Chondrocyte (in vitro differentiated cells): ENCODE measurements around the gene APBB2. TPM values are rescaled to one million over a fixed set of nuclear protein-coding genes. Genes with fewer than 3 reads are reported as not detected.

Experiments
- DNase-seq: peaks from one replicate; pipeline ENCODE4 v3.0.0; 2021; ENCODE audit warnings: mixed read lengths, low spot score
- H3K27ac Mint-ChIP-seq: one replicate; pipeline ENCODE4 v1.8.0; 2021; ENCODE audit warnings: mild to moderate bottlenecking, moderate library complexity, mixed read lengths; ENCODE audit not compliant: unreplicated experiment
- H3K27me3 Mint-ChIP-seq: 2 replicates; pipeline ENCODE4 v1.8.0; 2021; ENCODE audit warnings: low read depth, mixed read lengths
- H3K36me3 Mint-ChIP-seq: 2 replicates; pipeline ENCODE4 v1.8.0; 2021; ENCODE audit warnings: low read depth, mixed read lengths
- H3K4me1 Mint-ChIP-seq: 2 replicates; pipeline ENCODE4 v1.8.0; 2021; ENCODE audit warnings: low read depth, mild to moderate bottlenecking, mixed read lengths
- H3K4me3 Mint-ChIP-seq: one replicate; pipeline ENCODE4 v1.8.0; 2021; ENCODE audit warnings: mild to moderate bottlenecking, moderate library complexity, mixed read lengths; ENCODE audit not compliant: unreplicated experiment
- H3K9me3 Mint-ChIP-seq: 2 replicates; pipeline ENCODE4 v1.8.0; 2021; ENCODE audit warnings: low read depth, mixed read lengths
- CTCF ChIP-seq: fragments of 200-600 bp; sonication (generic); IDR thresholded peaks from 2 replicates; pipeline ENCODE4 v1.5.0; 2021; ENCODE audit warnings: antibody characterized with exemption, mild to moderate bottlenecking, moderate library complexity
- total RNA-seq: library from RNA; stranded (reverse); gene quantifications from 3 replicates; pipeline ENCODE4 v1.2.1, GENCODE V29; 2021

Gene APBB2
- total RNA-seq, 1 donor from 2014 or later, result 119 TPM

GRCh38 chr4:41024556-41025491 is 189.5 kb downstream of the APBB2 start:
- no peak overlapping the region for H3K4me3 Mint-ChIP-seq
- H3K9me3 Mint-ChIP-seq, result peaks cover 32% of the 10 kb centered on the region
- peaks cover 36% of the 10 kb centered on the region for H3K36me3 Mint-ChIP-seq
- DNase-seq, result no peak
- no peaks in the 10 kb centered on the region for H3K27me3 Mint-ChIP-seq
- peaks cover 21% of the 10 kb centered on the region for H3K4me1 Mint-ChIP-seq
- no peak for TF ChIP-seq CTCF
- no peak overlapping the region for H3K27ac Mint-ChIP-seq

- peak overlapping the region; percentile 88 for H3K27ac Mint-ChIP-seq
- no peaks in the 10 kb centered on the region for H3K27me3 Mint-ChIP-seq
- DNase-seq, result no peak
- peaks cover 29% of the 10 kb centered on the region for H3K36me3 Mint-ChIP-seq
- H3K4me3 Mint-ChIP-seq, result no peak overlapping the region
- H3K9me3 Mint-ChIP-seq, result peaks cover 29% of the 10 kb centered on the region
- H3K4me1 Mint-ChIP-seq, result no peaks in the 10 kb centered on the region
- TF ChIP-seq CTCF, result no peak
Measured at GRCh38 chr4:41022116-41022515, 192.2 kb downstream of the APBB2 start.

- H3K9me3 Mint-ChIP-seq, result no peaks in the 10 kb centered on the region
- no peak overlapping the region for H3K4me3 Mint-ChIP-seq
- no peaks in the 10 kb centered on the region for H3K27me3 Mint-ChIP-seq
- TF ChIP-seq CTCF, result no peak
- H3K4me1 Mint-ChIP-seq, result peaks cover 34% of the 10 kb centered on the region
- peaks cover 7% of the 10 kb centered on the region for H3K36me3 Mint-ChIP-seq
- DNase-seq, result no peak
- no peak overlapping the region for H3K27ac Mint-ChIP-seq
Measured at GRCh38 chr4:41015016-41015675, 199.2 kb downstream of the APBB2 start.

- Mint-ChIP-seq H3K4me3 (no peak overlapping the region), H3K27ac (no peak overlapping the region), H3K27me3 (no peaks in the 10 kb centered on the region), H3K9me3 (no peaks in the 10 kb centered on the region), H3K4me1 (peaks cover 43% of the 10 kb centered on the region), H3K36me3 (peaks cover 7% of the 10 kb centered on the region)
- DNase-seq, result no peak
- no peak for TF ChIP-seq CTCF
Measured at GRCh38 chr4:41014158-41014557, 200.2 kb downstream of the APBB2 start.

GRCh38 chr4:41013746-41014145 is 200.6 kb downstream of the APBB2 start:
- Mint-ChIP-seq H3K27ac (peak overlapping the region; percentile 54), H3K9me3 (no peaks in the 10 kb centered on the region), H3K4me1 (peaks cover 47% of the 10 kb centered on the region), H3K27me3 (no peaks in the 10 kb centered on the region), H3K36me3 (peaks cover 7% of the 10 kb centered on the region), H3K4me3 (no peak overlapping the region)
- no peak for TF ChIP-seq CTCF
- no peak for DNase-seq
